ENCODE results near the gene U2AF1.
"Not testable (repeated sequence)": the region's sequence is repeated elsewhere in the genome, so short reads cannot be mapped to it uniquely, and the experiment has no call there.

Gene U2AF1

DNA sequence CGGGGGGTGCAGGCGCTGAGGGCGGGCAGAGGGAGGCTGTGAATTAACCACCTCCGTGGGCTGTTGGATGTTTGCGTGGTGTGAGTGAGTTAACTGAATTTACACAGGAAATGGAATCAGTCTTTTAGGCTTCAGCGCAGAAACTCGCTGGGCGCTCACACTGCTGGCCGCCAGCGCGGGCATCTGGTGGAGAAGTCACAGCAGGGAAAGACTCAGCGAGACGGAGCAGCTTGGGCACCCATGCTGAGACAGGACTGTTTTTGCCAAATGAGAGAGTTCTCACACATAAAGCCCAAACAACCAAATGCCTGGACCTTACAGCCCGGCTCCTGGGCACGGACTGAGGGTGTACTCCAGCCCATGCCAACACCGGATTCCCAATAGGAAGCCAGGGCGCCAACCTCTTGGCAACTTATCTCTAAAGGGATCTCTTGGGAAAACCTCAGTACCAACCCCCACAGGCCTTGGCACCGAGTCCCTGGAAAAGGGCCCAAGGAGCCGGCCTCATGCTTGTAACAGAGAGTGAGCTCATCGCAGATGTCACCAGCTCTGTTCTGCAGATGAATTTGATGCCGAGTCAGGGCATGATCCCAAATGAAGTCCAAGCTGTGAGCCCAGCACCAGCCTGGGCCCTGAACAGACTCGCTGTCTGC lies 43.0 kb downstream of the U2AF1 start:
- H3K9me3 ChIP-seq (ENCODE audit: control insufficient read depth, low read length); H3K27me3 ChIP-seq (ENCODE audit: control insufficient read depth, insufficient read depth, low read length, poor library complexity, severe bottlenecking); H3K4me3 ChIP-seq (ENCODE audit: insufficient read depth, low read depth, low read length); H3K36me3 ChIP-seq (ENCODE audit: control insufficient read depth, insufficient read depth, low read length); H3K4me1 ChIP-seq (ENCODE audit: control insufficient read depth, insufficient read depth, low read length); H3K27ac ChIP-seq (ENCODE audit: insufficient read depth, low read depth, low read length, poor library complexity, severe bottlenecking): not testable (repeated sequence)
- WGBS, 2 experiments = no CpG with 5 or more reads among the region's 22 CpGs

DNA sequence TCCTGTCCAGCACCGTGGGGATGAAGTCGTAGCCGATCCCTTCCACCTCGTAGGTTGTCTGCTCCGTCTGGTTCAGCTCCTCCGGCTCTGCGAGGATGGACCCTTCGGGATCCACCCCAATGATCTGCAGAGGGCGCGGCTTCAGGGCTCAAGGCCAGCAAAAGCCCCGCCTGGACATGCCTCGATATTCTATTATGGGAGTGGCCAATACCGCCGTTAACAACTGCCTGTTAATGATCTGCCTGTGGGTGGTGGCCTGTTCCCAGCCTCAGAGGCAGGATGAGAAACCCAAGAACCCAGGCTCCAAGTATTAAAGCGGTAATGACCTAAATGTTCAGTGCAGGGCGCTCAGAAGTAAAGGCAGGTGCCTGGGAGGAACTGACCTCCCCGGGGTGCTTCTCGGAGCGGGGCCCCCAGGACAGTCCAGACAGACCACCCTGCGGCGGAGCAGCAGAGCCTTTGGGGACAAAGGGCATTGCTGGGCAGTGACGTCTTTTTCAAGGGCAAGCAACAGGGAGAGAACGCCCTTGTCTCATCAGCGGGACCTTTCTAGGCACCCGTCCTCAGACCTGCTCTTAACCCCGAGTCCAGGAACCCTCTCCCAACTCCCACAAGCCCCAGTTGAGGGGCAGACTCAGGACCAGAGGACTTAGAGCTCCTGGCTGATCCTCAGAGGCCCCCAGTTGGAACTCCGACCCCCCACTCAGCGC lies 44.3 kb downstream of the U2AF1 start:
- H3K4me1 ChIP-seq (ENCODE audit: control insufficient read depth, insufficient read depth, low read length); H3K4me3 ChIP-seq (ENCODE audit: insufficient read depth, low read depth, low read length): not testable (repeated sequence)

GRCh38 chr21:43053112-43053511 lies 54.3 kb downstream of the U2AF1 start:
- not testable (repeated sequence) for H3K4me3 ChIP-seq (ENCODE audit: insufficient read depth, low read depth, low read length)
- no CpG with 5 or more reads among the region's 13 CpGs for WGBS, 2 experiments

More for the DNA sequence above, 44.3 kb downstream of the U2AF1 start:
- 100% methylated on average over 1 of the region's 28 CpGs; no CpG with 5 or more reads in 1 of the 2 experiments for WGBS, 2 experiments
- H3K36me3 ChIP-seq (ENCODE audit: control insufficient read depth, insufficient read depth, low read length); H3K9me3 ChIP-seq (ENCODE audit: control insufficient read depth, low read length); H3K27ac ChIP-seq (ENCODE audit: insufficient read depth, low read depth, low read length, poor library complexity, severe bottlenecking); H3K27me3 ChIP-seq (ENCODE audit: control insufficient read depth, insufficient read depth, low read length, poor library complexity, severe bottlenecking): not testable (repeated sequence)

GRCh38 chr21:43045876-43046821 lies 61.2 kb downstream of the U2AF1 start:
- not testable (repeated sequence) for H3K27ac ChIP-seq (ENCODE audit: insufficient read depth, low read depth, low read length, poor library complexity, severe bottlenecking); H3K9me3 ChIP-seq (ENCODE audit: control insufficient read depth, low read length); H3K4me1 ChIP-seq (ENCODE audit: control insufficient read depth, insufficient read depth, low read length); H3K4me3 ChIP-seq (ENCODE audit: insufficient read depth, low read depth, low read length); H3K27me3 ChIP-seq (ENCODE audit: control insufficient read depth, insufficient read depth, low read length, poor library complexity, severe bottlenecking); H3K36me3 ChIP-seq (ENCODE audit: control insufficient read depth, insufficient read depth, low read length)
- 77 to 80% methylated on average over 15 to 16 of the region's 21 CpGs for WGBS, 2 experiments

More at GRCh38 chr21:43053112-43053511, 54.3 kb downstream of the U2AF1 start:
- not testable (repeated sequence) for H3K27me3 ChIP-seq (ENCODE audit: control insufficient read depth, insufficient read depth, low read length, poor library complexity, severe bottlenecking); H3K9me3 ChIP-seq (ENCODE audit: control insufficient read depth, low read length); H3K4me1 ChIP-seq (ENCODE audit: control insufficient read depth, insufficient read depth, low read length); H3K36me3 ChIP-seq (ENCODE audit: control insufficient read depth, insufficient read depth, low read length); H3K27ac ChIP-seq (ENCODE audit: insufficient read depth, low read depth, low read length, poor library complexity, severe bottlenecking)

DNA sequence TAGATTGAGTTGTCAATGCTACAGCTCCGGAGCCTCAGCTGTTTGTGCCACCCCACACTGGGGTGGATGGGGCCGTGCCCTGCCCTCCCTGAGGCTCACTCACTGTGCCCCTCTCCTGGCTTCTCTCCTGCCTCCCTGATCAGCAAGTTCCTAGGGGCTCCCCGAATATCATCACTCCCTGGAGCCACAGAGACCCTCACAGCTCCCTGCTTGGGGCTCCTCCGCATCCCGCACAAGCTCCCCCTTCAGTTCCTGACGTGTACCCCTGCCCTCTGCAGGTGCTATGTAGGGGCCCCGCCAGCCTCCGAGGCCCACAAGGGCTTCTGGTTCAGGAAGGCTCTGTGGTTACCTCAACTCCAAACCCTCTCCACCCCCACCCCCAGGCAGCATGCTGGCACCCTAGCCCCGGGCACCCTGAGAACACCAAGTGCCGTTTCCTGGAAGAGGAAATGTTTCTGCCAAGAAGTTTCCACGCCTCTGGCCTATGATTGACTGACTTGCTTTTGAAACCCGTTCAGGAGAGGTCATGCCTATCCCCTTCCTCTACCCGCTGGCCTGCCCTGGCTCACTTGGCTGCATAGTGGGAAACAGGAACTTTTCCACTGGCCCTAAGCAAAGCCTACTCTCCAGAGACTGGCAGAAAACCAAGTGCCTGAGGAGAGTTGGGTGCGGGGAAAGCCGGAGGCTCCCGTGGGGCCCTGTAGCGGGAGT lies 62.0 kb downstream of the U2AF1 start:
- H3K4me3 ChIP-seq (ENCODE audit: insufficient read depth, low read depth, low read length); H3K9me3 ChIP-seq (ENCODE audit: control insufficient read depth, low read length); H3K27me3 ChIP-seq (ENCODE audit: control insufficient read depth, insufficient read depth, low read length, poor library complexity, severe bottlenecking); H3K36me3 ChIP-seq (ENCODE audit: control insufficient read depth, insufficient read depth, low read length); H3K4me1 ChIP-seq (ENCODE audit: control insufficient read depth, insufficient read depth, low read length); H3K27ac ChIP-seq (ENCODE audit: insufficient read depth, low read depth, low read length, poor library complexity, severe bottlenecking): not testable (repeated sequence)
- WGBS, 2 experiments = 86 to 91% methylated on average over 6 of the region's 17 CpGs

GRCh38 chr21:43044547-43044946 lies 62.8 kb downstream of the U2AF1 start:
- H3K27ac ChIP-seq (ENCODE audit: insufficient read depth, low read depth, low read length, poor library complexity, severe bottlenecking); H3K36me3 ChIP-seq (ENCODE audit: control insufficient read depth, insufficient read depth, low read length); H3K9me3 ChIP-seq (ENCODE audit: control insufficient read depth, low read length); H3K4me1 ChIP-seq (ENCODE audit: control insufficient read depth, insufficient read depth, low read length); H3K4me3 ChIP-seq (ENCODE audit: insufficient read depth, low read depth, low read length); H3K27me3 ChIP-seq (ENCODE audit: control insufficient read depth, insufficient read depth, low read length, poor library complexity, severe bottlenecking): not testable (repeated sequence)
- 88% methylated on average over 10 to 11 of the region's 14 CpGs for WGBS, 2 experiments

DNA sequence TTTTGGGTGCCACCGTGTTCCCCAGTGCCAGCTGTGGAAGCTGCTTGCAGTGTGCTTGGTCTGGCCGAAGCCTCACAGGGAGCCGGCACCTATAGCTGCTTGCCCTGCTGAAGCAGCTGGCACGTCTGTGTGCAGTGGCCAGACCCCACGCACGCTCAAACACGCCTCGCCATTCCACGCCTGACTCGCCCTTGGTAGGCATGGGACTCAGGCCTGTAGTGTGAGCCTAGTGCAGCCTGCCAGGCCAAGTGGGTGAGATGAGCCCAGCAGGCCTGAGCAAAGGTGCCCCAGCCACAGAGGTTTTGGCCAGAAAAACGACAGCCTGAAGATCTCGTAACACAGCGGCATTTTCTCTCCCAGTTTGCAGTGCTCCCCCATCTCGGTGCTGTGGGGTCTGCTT lies 64.1 kb downstream of the U2AF1 start:
- not testable (repeated sequence) for H3K27ac ChIP-seq (ENCODE audit: insufficient read depth, low read depth, low read length, poor library complexity, severe bottlenecking); H3K4me1 ChIP-seq (ENCODE audit: control insufficient read depth, insufficient read depth, low read length); H3K4me3 ChIP-seq (ENCODE audit: insufficient read depth, low read depth, low read length); H3K9me3 ChIP-seq (ENCODE audit: control insufficient read depth, low read length); H3K36me3 ChIP-seq (ENCODE audit: control insufficient read depth, insufficient read depth, low read length); H3K27me3 ChIP-seq (ENCODE audit: control insufficient read depth, insufficient read depth, low read length, poor library complexity, severe bottlenecking)
- WGBS, 2 experiments = 90 to 96% methylated on average over 10 of the region's 14 CpGs

Measured in ectodermal cell (in vitro differentiated cells).